ENCODE data around the gene MRPL18. TPM values are rescaled to one million over a fixed set of nuclear protein-coding genes. Genes with fewer than 3 reads are reported as not detected.

MRPL18 gene
- total and polyA plus RNA-seq, 3 experiments from 2014 or later = 101 to 130 (median 129) TPM

DNA sequence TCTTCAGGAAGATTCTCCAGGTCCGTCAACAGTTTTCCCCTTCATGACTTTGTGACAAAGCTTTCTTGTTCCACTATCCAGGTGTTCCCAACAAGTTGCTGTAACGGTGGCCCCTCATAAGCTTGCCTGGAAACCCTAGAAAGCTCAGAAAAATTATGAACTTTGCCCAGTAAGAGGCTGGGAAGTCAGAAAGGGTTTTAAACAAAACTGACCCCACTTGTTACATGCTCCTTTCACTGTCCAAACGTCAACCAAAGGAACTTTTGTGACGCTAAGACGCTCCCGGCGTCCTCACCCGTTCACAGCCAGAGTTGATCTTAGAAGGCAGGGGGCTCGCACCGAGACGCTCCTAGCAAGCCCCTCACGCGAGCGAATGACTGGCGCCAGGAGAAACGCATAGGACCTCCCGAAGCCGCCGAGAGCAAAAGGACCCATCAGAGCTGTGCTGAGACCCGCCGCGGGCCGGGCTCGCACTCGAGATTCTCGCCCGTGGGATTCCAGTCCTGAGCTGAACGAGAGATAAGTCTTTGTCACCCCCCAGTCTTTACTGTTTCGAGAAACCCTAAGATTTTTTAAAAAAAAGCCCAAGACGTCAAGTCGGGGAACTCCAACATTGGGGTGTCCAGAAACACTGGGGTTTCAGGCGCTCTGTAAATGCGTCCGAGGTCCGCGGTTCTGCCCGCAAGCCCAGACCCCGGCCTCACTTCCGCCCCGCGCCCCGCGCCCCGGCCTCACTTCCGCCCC lies 29.0 kb upstream of the MRPL18 start:
- CTCF ChIA-PET = interaction anchor here (0.9 to 6.1 kb wide), 7 partner anchors 9 to 103 kb away, joined by 3 to 25 read pairs (median 4); partner anchors contain the start of genes MRPL18 and SOD2
- Mint-ChIP-seq H3K4me3 (peak overlapping the region; percentile 92 to 99 (median 96)), H3K4me1 (peaks cover 22 to 36% (median 27%) of the 10 kb centered on the region in 3 donors), H3K27ac (peak overlapping the region; percentile 74 to 99 (median 98)), H3K27me3 (no peaks in the 10 kb centered on the region), H3K36me3 (peaks cover 0 to 53% (median 11%) of the 10 kb centered on the region in 3 donors), H3K9me3 (no peaks in the 10 kb centered on the region)
- peak overlapping the region; percentile 96 for H3K4me3 ChIP-seq (ENCODE audit: low read length)
- DNase-seq = no peak
- H3K36me3 ChIP-seq (ENCODE audit: insufficient read depth, low read length) = peaks cover 11% of the 10 kb centered on the region
- POLR2A ChIA-PET = interaction anchor here (0.6 to 4.7 kb wide), 6 partner anchors 25 to 69 kb away, joined by 3 to 76 read pairs (median 13); partner anchors contain the start of genes MRPL18, TCP1 and WTAP
- no peaks in the 10 kb centered on the region for H3K9me3 ChIP-seq (ENCODE audit: low read length)
- H3K27me3 ChIP-seq (ENCODE audit: insufficient read depth, low read length, poor library complexity, severe bottlenecking) = no peaks in the 10 kb centered on the region
- H3K27ac ChIP-seq (ENCODE audit: low read depth, low read length) = peak overlapping the region; percentile 99
- H3K4me1 ChIP-seq (ENCODE audit: insufficient read depth, low read length) = peaks cover 17% of the 10 kb centered on the region

DNA sequence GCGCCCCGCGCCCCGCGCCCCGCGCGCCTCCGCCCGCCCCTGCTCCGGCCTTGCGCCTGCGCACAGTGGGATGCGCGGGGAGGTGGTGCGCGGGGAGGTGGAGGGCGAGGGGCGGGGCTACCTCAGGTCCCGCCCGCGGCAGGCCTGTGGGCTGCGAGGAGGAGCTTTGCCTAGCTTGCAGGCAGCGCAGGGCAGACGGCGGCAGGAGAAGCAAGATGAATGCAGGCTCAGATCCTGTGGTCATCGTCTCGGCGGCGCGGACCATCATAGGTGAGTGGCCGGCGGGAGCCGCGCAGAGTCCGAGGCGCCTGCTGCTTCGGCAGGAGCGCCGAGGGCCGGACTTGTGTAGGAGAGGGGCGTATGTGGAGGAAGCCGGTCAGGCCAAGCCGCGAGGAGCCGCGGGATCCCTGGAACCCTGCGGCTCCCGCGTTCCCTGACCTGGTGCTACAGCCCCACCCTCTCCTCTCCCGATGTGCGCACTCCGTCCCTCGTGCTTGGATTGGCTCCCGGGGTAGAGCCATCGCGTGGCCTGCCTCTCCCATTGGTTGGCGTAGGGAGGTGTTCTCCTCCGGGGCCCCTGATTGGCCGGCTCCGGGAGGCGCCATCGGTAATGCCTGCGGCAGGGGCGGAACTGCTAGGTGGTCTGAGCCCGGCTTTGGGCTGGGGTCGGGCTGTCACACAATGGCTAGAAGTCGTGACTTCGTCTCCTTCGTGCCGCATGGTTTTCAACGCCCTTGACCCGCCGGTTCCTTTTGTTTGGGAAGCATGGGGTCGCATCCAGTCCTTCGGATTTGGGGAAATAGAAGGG lies 28.2 kb upstream of the MRPL18 start, which contains the start of gene ACAT2:
Gene ACAT2, plus strand, starts transcription at position 173 of the 808 bp plus-strand sequence. Its CDS starts 43 bp downstream, at position 216.
- Mint-ChIP-seq H3K36me3 (peaks cover 0 to 54% (median 13%) of the 10 kb centered on the region in 3 donors), H3K9me3 (no peaks in the 10 kb centered on the region), H3K27ac (peak within 1 kb of the TSS; percentile 74 to 99 (median 98)), H3K4me1 (peaks cover 22 to 36% (median 27%) of the 10 kb centered on the region in 3 donors), H3K27me3 (no peaks in the 10 kb centered on the region), H3K4me3 (peak within 1 kb of the TSS; percentile 92 to 99 (median 96))
- DNase-seq = peak; percentile 91 to 95 (median 91)
- ChIA-PET POLR2A (interaction anchor here (0.5 to 4.7 kb wide), 7 partner anchors 21 to 70 kb away, joined by 3 to 76 read pairs (median 8); partner anchors contain the start of genes MRPL18, TCP1 and WTAP), CTCF (interaction anchor here (1.1 to 6.1 kb wide), 5 partner anchors 10 to 70 kb away, joined by 3 to 25 read pairs (median 4); partner anchors contain the start of genes MRPL18 and SOD2)
- no peaks in the 10 kb centered on the region for H3K9me3 ChIP-seq (ENCODE audit: low read length)
- peaks cover 17% of the 10 kb centered on the region for H3K4me1 ChIP-seq (ENCODE audit: insufficient read depth, low read length)
- H3K27me3 ChIP-seq (ENCODE audit: insufficient read depth, low read length, poor library complexity, severe bottlenecking) = no peaks in the 10 kb centered on the region
- peak within 1 kb of the TSS; percentile 96 for H3K4me3 ChIP-seq (ENCODE audit: low read length)
- H3K36me3 ChIP-seq (ENCODE audit: insufficient read depth, low read length) = peaks cover 10% of the 10 kb centered on the region
- peak within 1 kb of the TSS; percentile 99 for H3K27ac ChIP-seq (ENCODE audit: low read depth, low read length)

DNA sequence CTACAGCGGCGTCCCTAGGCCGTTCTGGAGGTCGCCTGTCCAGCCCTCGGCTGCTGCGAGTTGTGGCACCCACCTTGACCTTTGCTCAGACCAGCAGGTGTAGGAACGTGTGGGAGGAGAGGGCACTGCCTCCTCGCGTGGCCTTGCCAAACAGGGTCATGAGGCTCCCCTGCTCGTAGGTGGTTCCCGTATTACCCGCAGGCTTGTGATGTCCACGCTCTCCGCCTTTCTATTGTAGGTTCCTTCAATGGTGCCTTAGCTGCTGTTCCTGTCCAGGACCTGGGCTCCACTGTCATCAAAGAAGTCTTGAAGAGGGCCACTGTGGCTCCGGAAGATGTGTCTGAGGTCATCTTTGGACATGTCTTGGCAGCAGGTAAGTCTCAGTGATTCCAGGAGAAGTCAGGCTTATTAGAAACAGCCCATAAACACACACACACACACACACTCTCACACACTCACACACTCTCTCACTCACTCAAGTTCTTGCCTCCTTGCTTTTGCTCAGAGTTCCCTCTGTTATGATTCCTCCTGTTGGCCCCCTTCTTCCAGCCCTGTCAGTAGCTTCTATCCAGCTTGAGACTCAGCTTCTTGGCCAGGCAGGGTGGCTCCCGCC lies 27.5 kb upstream of the MRPL18 start:
- Histone ChIP-seq H3K27me3 (ENCODE audit: insufficient read depth, low read length, poor library complexity, severe bottlenecking) (no peaks in the 10 kb centered on the region), H3K4me1 (ENCODE audit: insufficient read depth, low read length) (peaks cover 17% of the 10 kb centered on the region), H3K4me3 (ENCODE audit: low read length) (peak overlapping the region; percentile 94), H3K36me3 (ENCODE audit: insufficient read depth, low read length) (peaks cover 14% of the 10 kb centered on the region), H3K27ac (ENCODE audit: low read depth, low read length) (peak overlapping the region; percentile 99), H3K9me3 (ENCODE audit: low read length) (no peaks in the 10 kb centered on the region)
- peaks cover 22 to 34% (median 27%) of the 10 kb centered on the region in 3 donors for H3K4me1 Mint-ChIP-seq
- ChIA-PET CTCF (interaction anchor here (1.1 to 6.1 kb wide), 2 partner anchors 31 to 71 kb away, joined by 3 to 25 read pairs; partner anchors contain the start of gene SOD2), POLR2A (interaction anchor here (0.6 to 4.7 kb wide), 3 partner anchors 27 to 72 kb away, joined by 3 to 76 read pairs (median 9); partner anchors contain the start of genes MRPL18 and TCP1)
- H3K27me3 Mint-ChIP-seq = no peaks in the 10 kb centered on the region
- H3K36me3 Mint-ChIP-seq = peaks cover 0 to 56% (median 18%) of the 10 kb centered on the region in 3 donors
- H3K9me3 Mint-ChIP-seq = no peaks in the 10 kb centered on the region
- H3K27ac Mint-ChIP-seq = peak overlapping the region; percentile 74 to 99 (median 98)
- H3K4me3 Mint-ChIP-seq = peak overlapping the region; percentile 92 to 99 (median 96)
- peak in 4 of 5 donors; percentile 16 to 61 (median 31) for DNase-seq

DNA sequence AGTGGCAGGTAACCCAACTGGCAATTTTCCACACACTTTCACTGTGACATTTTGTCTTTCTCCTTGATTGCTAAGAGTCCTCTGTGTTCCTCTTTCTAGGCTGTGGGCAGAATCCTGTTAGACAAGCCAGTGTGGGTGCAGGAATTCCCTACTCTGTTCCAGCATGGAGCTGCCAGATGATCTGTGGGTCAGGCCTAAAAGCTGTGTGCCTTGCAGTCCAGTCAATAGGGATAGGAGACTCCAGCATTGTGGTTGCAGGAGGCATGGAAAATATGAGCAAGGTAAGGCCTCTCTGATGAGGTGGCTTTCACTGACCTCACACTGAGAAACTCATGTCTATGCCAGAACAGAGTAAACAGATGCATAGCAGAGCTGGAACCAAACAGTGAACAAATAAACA lies 23.4 kb upstream of the MRPL18 start:
- CTCF ChIA-PET = no interaction called here

DNA sequence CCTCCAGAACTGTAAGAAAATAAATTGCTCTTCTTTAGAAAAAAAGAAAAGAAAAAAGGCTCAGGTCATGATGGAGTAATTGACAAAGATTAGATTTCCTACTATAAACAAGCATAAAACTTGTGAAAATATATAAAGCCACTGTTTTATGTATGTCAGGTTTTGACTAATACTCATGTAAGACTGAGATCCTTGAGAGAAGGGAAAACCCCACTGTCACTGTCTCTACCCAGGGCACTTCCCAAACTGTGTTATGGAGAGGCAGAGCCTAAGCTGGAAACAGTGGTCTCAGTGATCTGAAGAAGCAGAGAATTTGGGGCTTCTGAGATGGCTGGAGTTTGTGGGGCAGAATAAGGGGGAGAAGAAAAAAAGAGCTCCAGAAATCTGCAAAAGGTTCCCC lies 20.8 kb upstream of the MRPL18 start:
- Mint-ChIP-seq H3K27me3 (no peaks in the 10 kb centered on the region), H3K36me3 (peaks cover 17 to 73% (median 39%) of the 10 kb centered on the region in 3 donors), H3K4me1 (peaks cover 0 to 3% (median 2%) of the 10 kb centered on the region in 3 donors), H3K9me3 (no peaks in the 10 kb centered on the region), H3K4me3 (no peak overlapping the region), H3K27ac (no peak overlapping the region)
- peaks cover 29% of the 10 kb centered on the region for H3K36me3 ChIP-seq (ENCODE audit: insufficient read depth, low read length)
- no peaks in the 10 kb centered on the region for H3K9me3 ChIP-seq (ENCODE audit: low read length)
- no peak overlapping the region for H3K27ac ChIP-seq (ENCODE audit: low read depth, low read length)
- ChIA-PET CTCF (interaction anchor here (0.8 to 0.9 kb wide), 2 partner anchors 20 to 49 kb away, joined by 3 to 6 read pairs; partner anchors contain the start of gene TCP1), POLR2A (no interaction called here)
- no peak for DNase-seq
- H3K27me3 ChIP-seq (ENCODE audit: insufficient read depth, low read length, poor library complexity, severe bottlenecking) = no peaks in the 10 kb centered on the region
- H3K4me1 ChIP-seq (ENCODE audit: insufficient read depth, low read length) = no peaks in the 10 kb centered on the region
- H3K4me3 ChIP-seq (ENCODE audit: low read length) = no peak overlapping the region

More for the DNA sequence above, 23.4 kb upstream of the MRPL18 start:
- POLR2A ChIA-PET = no interaction called here
- Mint-ChIP-seq H3K4me3 (peak overlapping the region in 1 of 7 donors; percentile 52), H3K4me1 (peaks cover 7 to 11% (median 8%) of the 10 kb centered on the region in 3 donors), H3K36me3 (peaks cover 17 to 76% (median 35%) of the 10 kb centered on the region in 3 donors), H3K27ac (peak overlapping the region in 2 of 8 donors; percentile 12 to 17), H3K9me3 (no peaks in the 10 kb centered on the region), H3K27me3 (no peaks in the 10 kb centered on the region)
- Histone ChIP-seq H3K27me3 (ENCODE audit: insufficient read depth, low read length, poor library complexity, severe bottlenecking) (no peaks in the 10 kb centered on the region), H3K36me3 (ENCODE audit: insufficient read depth, low read length) (peaks cover 29% of the 10 kb centered on the region), H3K9me3 (ENCODE audit: low read length) (no peaks in the 10 kb centered on the region), H3K4me3 (ENCODE audit: low read length) (no peak overlapping the region), H3K27ac (ENCODE audit: low read depth, low read length) (no peak overlapping the region), H3K4me1 (ENCODE audit: insufficient read depth, low read length) (peaks cover 9% of the 10 kb centered on the region)
- no peak for DNase-seq

DNA sequence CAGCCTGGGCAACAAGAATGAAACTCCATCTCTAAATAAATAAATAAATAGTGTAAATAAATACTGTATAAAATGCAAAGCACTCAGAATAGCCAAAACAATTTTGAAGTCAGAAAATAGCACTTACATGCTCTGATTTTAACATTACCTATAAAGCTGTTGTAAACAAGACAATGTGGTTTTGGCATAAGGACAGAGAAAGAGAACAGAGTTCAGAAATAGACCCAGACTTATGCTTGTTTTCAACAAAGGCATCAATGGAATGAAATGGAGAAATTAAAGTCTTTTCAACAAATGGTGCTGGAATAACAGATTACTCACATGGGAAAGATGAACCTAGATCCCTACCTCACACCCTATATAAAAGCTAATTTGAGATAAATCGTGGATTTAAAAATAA lies 18.1 kb upstream of the MRPL18 start:
- CTCF ChIA-PET = interaction anchor here (0.8 to 1.2 kb wide), 2 partner anchors 16 to 81 kb away, joined by 3 read pairs; no protein-coding TSS in a partner anchor
- H3K27me3 Mint-ChIP-seq = no peaks in the 10 kb centered on the region

DNA sequence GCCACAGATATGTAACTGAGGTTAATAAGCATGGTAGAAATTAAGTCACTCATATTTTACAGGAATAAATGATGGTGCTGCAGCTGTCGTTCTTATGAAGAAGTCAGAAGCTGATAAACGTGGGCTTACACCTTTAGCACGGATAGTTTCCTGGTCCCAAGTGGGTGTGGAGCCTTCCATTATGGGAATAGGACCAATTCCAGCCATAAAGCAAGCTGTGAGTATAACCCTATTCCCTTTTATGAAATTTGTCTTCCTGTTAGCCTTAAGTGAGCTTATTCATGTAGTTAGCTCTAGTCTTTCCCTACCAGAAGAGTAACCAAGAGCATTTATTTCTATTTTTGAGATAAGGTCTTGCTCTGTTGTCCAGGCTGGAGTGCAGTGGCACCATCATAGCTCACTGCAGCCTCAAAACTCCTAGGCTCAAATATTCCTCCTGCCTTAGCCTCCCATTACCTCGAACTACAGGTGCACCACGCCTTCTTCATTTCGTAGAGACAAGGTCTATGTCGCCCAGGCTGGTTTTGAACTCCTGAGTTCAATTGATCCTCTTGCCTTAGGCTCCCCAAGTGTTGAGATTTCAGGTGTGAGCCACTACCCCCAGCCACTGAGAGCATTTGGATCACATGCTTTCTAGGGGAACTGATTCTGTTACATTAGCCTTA lies 12.9 kb upstream of the MRPL18 start:
- no peak overlapping the region for H3K27ac ChIP-seq (ENCODE audit: low read depth, low read length)
- no peak overlapping the region for H3K4me3 ChIP-seq (ENCODE audit: low read length)
- POLR2A ChIA-PET = no interaction called here
- DNase-seq = no peak
- H3K27me3 Mint-ChIP-seq = no peaks in the 10 kb centered on the region
- no peaks in the 10 kb centered on the region for H3K27me3 ChIP-seq (ENCODE audit: insufficient read depth, low read length, poor library complexity, severe bottlenecking)
- no peaks in the 10 kb centered on the region for H3K9me3 Mint-ChIP-seq
- H3K4me1 ChIP-seq (ENCODE audit: insufficient read depth, low read length) = no peaks in the 10 kb centered on the region
- peaks cover 7 to 10% (median 8%) of the 10 kb centered on the region in 3 donors for H3K4me1 Mint-ChIP-seq
- H3K36me3 Mint-ChIP-seq = peaks cover 6 to 85% (median 23%) of the 10 kb centered on the region in 3 donors
- H3K36me3 ChIP-seq (ENCODE audit: insufficient read depth, low read length) = peaks cover 42% of the 10 kb centered on the region
- peak overlapping the region in 7 of 8 donors; percentile 5 to 66 (median 36) for H3K27ac Mint-ChIP-seq
- H3K4me3 Mint-ChIP-seq = no peak overlapping the region
- CTCF ChIA-PET = no interaction called here
- H3K9me3 ChIP-seq (ENCODE audit: low read length) = no peaks in the 10 kb centered on the region

More for the DNA sequence above, 18.1 kb upstream of the MRPL18 start:
- peaks cover 17 to 76% (median 30%) of the 10 kb centered on the region in 3 donors for H3K36me3 Mint-ChIP-seq
- no peaks in the 10 kb centered on the region for H3K4me1 Mint-ChIP-seq
- Histone ChIP-seq H3K36me3 (ENCODE audit: insufficient read depth, low read length) (peaks cover 28% of the 10 kb centered on the region), H3K27ac (ENCODE audit: low read depth, low read length) (no peak overlapping the region), H3K4me1 (ENCODE audit: insufficient read depth, low read length) (no peaks in the 10 kb centered on the region), H3K9me3 (ENCODE audit: low read length) (no peaks in the 10 kb centered on the region), H3K27me3 (ENCODE audit: insufficient read depth, low read length, poor library complexity, severe bottlenecking) (no peaks in the 10 kb centered on the region), H3K4me3 (ENCODE audit: low read length) (no peak overlapping the region)
- no peak for DNase-seq
- no peak overlapping the region for H3K27ac Mint-ChIP-seq
- H3K9me3 Mint-ChIP-seq = no peaks in the 10 kb centered on the region
- no peak overlapping the region for H3K4me3 Mint-ChIP-seq
- POLR2A ChIA-PET = no interaction called here

Data from CD8-positive, alpha-beta memory T cell (primary cell).